ENCODE results near the gene COLQ. TPM values are rescaled to one million over a fixed set of nuclear protein-coding genes. Genes with fewer than 3 reads are reported as not detected.

Gene COLQ
- total and polyA plus RNA-seq, 4 donors = 0.27 to 2.6 (median 0.67) TPM

GRCh38 chr3:15438983-15439382 lies 82.5 kb downstream of the COLQ start:
- TF ChIP-seq MAX (IDR thresholded peaks at IDR 0.05) (no peak), YY1 (IDR thresholded peaks at IDR 0.05) (no peak), TAF1 (conservative IDR thresholded peaks at IDR 0.05) (no peak)
- 88% methylated on average over 4 of the region's 4 CpGs for WGBS
- H3K9ac ChIP-seq (ENCODE audit: low read depth in 1 of 2, low read length in 2 of 2) = no peak overlapping the region
- H3K36me3 ChIP-seq (ENCODE audit: control insufficient read depth in 4 of 4, insufficient read depth in 3 of 4, low read depth in 1 of 4, low read length in 3 of 4) = peaks cover 14 to 78% (median 65%) of the 10 kb centered on the region in 4 donors
- no peaks in the 10 kb centered on the region for H3K27me3 ChIP-seq (ENCODE audit: control insufficient read depth in 4 of 4, insufficient read depth in 4 of 4, low read length in 3 of 4)
- H3K27ac ChIP-seq (ENCODE audit: low read depth in 1 of 2, low read length in 2 of 2) = no peak overlapping the region
- H3K4me1 ChIP-seq (ENCODE audit: control insufficient read depth in 4 of 4, insufficient read depth in 4 of 4, low read length in 3 of 4) = peaks cover 0 to 3% (median 0%) of the 10 kb centered on the region in 4 donors
- no peak for DNase-seq (ENCODE audit: low spot score)
- no peak overlapping the region for H3K4me3 ChIP-seq (ENCODE audit: low read depth in 1 of 3, low read length in 3 of 3)
- H3K9me3 ChIP-seq (ENCODE audit: control insufficient read depth in 4 of 4, low read length in 3 of 4) = no peaks in the 10 kb centered on the region

DNA sequence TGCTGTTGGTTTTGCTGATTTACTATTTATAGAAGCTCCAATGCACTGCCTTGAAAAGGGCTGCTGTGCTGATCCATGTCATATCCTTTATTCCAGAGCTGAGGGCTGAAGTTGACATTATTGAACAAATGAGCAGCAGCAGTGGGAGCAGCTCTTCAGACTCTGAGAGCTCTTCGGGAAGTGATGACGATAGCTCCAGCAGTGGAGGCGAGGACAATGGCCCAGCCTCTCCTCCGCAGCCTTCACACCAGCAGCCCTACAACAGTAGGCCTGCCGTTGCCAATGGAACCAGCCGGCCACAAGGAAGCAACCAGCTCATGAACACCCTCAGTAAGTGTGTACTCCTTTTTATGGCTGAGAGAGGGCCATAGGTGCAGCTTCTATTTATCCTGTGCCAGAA lies 85.3 kb downstream of the COLQ start:
- Histone ChIP-seq H3K27me3 (ENCODE audit: control insufficient read depth in 4 of 4, insufficient read depth in 4 of 4, low read length in 3 of 4) (no peaks in the 10 kb centered on the region), H3K4me1 (ENCODE audit: control insufficient read depth in 4 of 4, insufficient read depth in 4 of 4, low read length in 3 of 4) (peaks cover 0 to 2% (median under 1%) of the 10 kb centered on the region in 4 donors), H3K36me3 (ENCODE audit: control insufficient read depth in 4 of 4, insufficient read depth in 3 of 4, low read depth in 1 of 4, low read length in 3 of 4) (peaks cover 14 to 85% (median 79%) of the 10 kb centered on the region in 4 donors), H3K9ac (ENCODE audit: low read depth in 1 of 2, low read length in 2 of 2) (no peak overlapping the region), H3K9me3 (ENCODE audit: control insufficient read depth in 4 of 4, low read length in 3 of 4) (no peaks in the 10 kb centered on the region), H3K27ac (ENCODE audit: low read depth in 1 of 2, low read length in 2 of 2) (no peak overlapping the region), H3K4me3 (ENCODE audit: low read depth in 1 of 3, low read length in 3 of 3) (no peak overlapping the region)
- no peak for DNase-seq (ENCODE audit: low spot score)
- no peak for TF ChIP-seq HNF4G (IDR thresholded peaks at IDR 0.05)
- no peak for TF ChIP-seq MAX (IDR thresholded peaks at IDR 0.05)
- no peak for TF ChIP-seq EGR1 (IDR thresholded peaks at IDR 0.05; ENCODE audit: low read depth in 2 of 2)
- TF ChIP-seq TAF1 (conservative IDR thresholded peaks at IDR 0.05) = no peak
- no peak for TF ChIP-seq HNF4A (conservative IDR thresholded peaks at IDR 0.05)
- TF ChIP-seq GABPA (IDR thresholded peaks at IDR 0.05 in 1 of 2, conservative IDR thresholded peaks at IDR 0.05 in 1 of 2) = no peak
- no peak for TF ChIP-seq FOXA2 (IDR thresholded peaks at IDR 0.05)
- no peak for TF ChIP-seq NR2F2 (IDR thresholded peaks at IDR 0.05)
- TF ChIP-seq RAD21 (IDR thresholded peaks at IDR 0.05) = no peak
- TF ChIP-seq REST (IDR thresholded peaks at IDR 0.05) = no peak
- no peak for TF ChIP-seq FOXA1 (IDR thresholded peaks at IDR 0.05)
- no peak for TF ChIP-seq RXRA (IDR thresholded peaks at IDR 0.05)
- no peak for TF ChIP-seq JUND (IDR thresholded peaks at IDR 0.05)
- TF ChIP-seq, protein P1, sequence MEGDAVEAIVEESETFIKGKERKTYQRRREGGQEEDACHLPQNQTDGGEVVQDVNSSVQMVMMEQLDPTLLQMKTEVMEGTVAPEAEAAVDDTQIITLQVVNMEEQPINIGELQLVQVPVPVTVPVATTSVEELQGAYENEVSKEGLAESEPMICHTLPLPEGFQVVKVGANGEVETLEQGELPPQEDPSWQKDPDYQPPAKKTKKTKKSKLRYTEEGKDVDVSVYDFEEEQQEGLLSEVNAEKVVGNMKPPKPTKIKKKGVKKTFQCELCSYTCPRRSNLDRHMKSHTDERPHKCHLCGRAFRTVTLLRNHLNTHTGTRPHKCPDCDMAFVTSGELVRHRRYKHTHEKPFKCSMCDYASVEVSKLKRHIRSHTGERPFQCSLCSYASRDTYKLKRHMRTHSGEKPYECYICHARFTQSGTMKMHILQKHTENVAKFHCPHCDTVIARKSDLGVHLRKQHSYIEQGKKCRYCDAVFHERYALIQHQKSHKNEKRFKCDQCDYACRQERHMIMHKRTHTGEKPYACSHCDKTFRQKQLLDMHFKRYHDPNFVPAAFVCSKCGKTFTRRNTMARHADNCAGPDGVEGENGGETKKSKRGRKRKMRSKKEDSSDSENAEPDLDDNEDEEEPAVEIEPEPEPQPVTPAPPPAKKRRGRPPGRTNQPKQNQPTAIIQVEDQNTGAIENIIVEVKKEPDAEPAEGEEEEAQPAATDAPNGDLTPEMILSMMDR (IDR thresholded peaks at IDR 0.05; ENCODE audit: low read depth, low read length, missing input control) = no peak
- TF ChIP-seq, protein P2, sequence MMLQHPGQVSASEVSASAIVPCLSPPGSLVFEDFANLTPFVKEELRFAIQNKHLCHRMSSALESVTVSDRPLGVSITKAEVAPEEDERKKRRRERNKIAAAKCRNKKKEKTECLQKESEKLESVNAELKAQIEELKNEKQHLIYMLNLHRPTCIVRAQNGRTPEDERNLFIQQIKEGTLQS (IDR thresholded peaks at IDR 0.05) = no peak
- no peak for TF ChIP-seq SP1 (IDR thresholded peaks at IDR 0.05)
- TF ChIP-seq, protein P3, sequence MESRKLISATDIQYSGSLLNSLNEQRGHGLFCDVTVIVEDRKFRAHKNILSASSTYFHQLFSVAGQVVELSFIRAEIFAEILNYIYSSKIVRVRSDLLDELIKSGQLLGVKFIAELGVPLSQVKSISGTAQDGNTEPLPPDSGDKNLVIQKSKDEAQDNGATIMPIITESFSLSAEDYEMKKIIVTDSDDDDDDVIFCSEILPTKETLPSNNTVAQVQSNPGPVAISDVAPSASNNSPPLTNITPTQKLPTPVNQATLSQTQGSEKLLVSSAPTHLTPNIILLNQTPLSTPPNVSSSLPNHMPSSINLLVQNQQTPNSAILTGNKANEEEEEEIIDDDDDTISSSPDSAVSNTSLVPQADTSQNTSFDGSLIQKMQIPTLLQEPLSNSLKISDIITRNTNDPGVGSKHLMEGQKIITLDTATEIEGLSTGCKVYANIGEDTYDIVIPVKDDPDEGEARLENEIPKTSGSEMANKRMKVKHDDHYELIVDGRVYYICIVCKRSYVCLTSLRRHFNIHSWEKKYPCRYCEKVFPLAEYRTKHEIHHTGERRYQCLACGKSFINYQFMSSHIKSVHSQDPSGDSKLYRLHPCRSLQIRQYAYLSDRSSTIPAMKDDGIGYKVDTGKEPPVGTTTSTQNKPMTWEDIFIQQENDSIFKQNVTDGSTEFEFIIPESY (IDR thresholded peaks at IDR 0.05) = no peak
- TF ChIP-seq YY1 (IDR thresholded peaks at IDR 0.05) = no peak
- 94% methylated on average over 6 of the region's 6 CpGs for WGBS
